ENCODE data around the gene LRRN2.
"Not testable (repeated sequence)": the region's sequence is repeated elsewhere in the genome, so short reads cannot be mapped to it uniquely, and the experiment has no call there.

LRRN2 gene

GRCh38 chr1:204571128-204571527 is 114.4 kb downstream of the LRRN2 start:
- no peak for DNase-seq

- DNase-seq: not testable (repeated sequence)
Observed at GRCh38 chr1:204570021-204570420, 115.5 kb downstream of the LRRN2 start.

GRCh38 chr1:204569478-204569877 is 116.1 kb downstream of the LRRN2 start:
- no peak for DNase-seq

- no peak for DNase-seq
Observed at GRCh38 chr1:204568576-204569315, 116.8 kb downstream of the LRRN2 start.

Measured in stimulated activated CD4-positive, alpha-beta T cell treated with anti-CD3 and anti-CD28 coated beads, Interleukin-12 subunit alpha, Interleukin-12 subunit beta, amount 100 ng/mL, for 4 hours (primary cell).